H9 (cell line): Measurements from ENCODE around the gene KLHDC3. TPM values are rescaled to one million over a fixed set of nuclear protein-coding genes. Genes with fewer than 3 reads are reported as not detected.

Source experiments
- DNase-seq: peaks from one replicate; pipeline ENCODE4 v3.0.0-alpha.2; 2017
- H2AFZ ChIP-seq: one replicate; pipeline ENCODE4 v1.6.1; 2013; ENCODE audit warnings: mild to moderate bottlenecking, low read length, control low read depth, moderate library complexity
- H2AK5ac ChIP-seq: 2 replicates; pipeline ENCODE4 v1.6.1; 2013; ENCODE audit warnings: low read length, control low read depth, mixed read lengths; ENCODE audit not compliant: insufficient read length
- H2BK120ac ChIP-seq: one replicate; pipeline ENCODE4 v1.6.1; 2013; ENCODE audit warnings: low read depth, mild to moderate bottlenecking, low read length, control low read depth, inconsistent platforms; ENCODE audit not compliant: poor library complexity, severe bottlenecking
- H2BK12ac ChIP-seq: 2 replicates; pipeline ENCODE4 v1.6.1; 2013; ENCODE audit warnings: low read length, control low read depth, mixed read lengths, low read depth; ENCODE audit not compliant: insufficient read length
- H2BK15ac ChIP-seq: 2 replicates; pipeline ENCODE4 v1.6.1; 2013; ENCODE audit warnings: low read depth, low read length, control low read depth
- H2BK20ac ChIP-seq: one replicate; pipeline ENCODE4 v1.6.1; 2013; ENCODE audit warnings: low read depth, mild to moderate bottlenecking, low read length, control low read depth, inconsistent platforms; ENCODE audit not compliant: poor library complexity, severe bottlenecking
- H2BK5ac ChIP-seq: 2 replicates; pipeline ENCODE4 v1.6.1; 2013; ENCODE audit warnings: low read length, control low read depth, mixed read lengths; ENCODE audit not compliant: insufficient read length
- H3K14ac ChIP-seq: 2 replicates; pipeline ENCODE4 v1.6.1; 2013; ENCODE audit warnings: low read length, control low read depth; ENCODE audit not compliant: insufficient read depth
- H3K18ac ChIP-seq: 2 replicates; pipeline ENCODE4 v1.6.1; 2013; ENCODE audit warnings: low read depth, mild to moderate bottlenecking, mixed read lengths, low read length, control low read depth; ENCODE audit not compliant: insufficient read length
- H3K23ac ChIP-seq: 2 replicates; pipeline ENCODE4 v1.6.1; 2013; ENCODE audit warnings: low read length, control low read depth, mixed read lengths, low read depth; ENCODE audit not compliant: insufficient read length
- H3K23me2 ChIP-seq: 2 replicates; pipeline ENCODE4 v1.6.1; 2013; ENCODE audit warnings: low read depth, mild to moderate bottlenecking, mixed read lengths, low read length, control low read depth; ENCODE audit not compliant: insufficient read length, poor library complexity, severe bottlenecking
- H3K27ac ChIP-seq: 2 replicates; pipeline ENCODE4 v1.5.1; 2013; ENCODE audit warnings: low read length, control low read depth, mixed read lengths, low read depth; ENCODE audit not compliant: insufficient read length
- H3K27me3 ChIP-seq: 2 replicates; pipeline ENCODE4 v1.6.1; 2013; ENCODE audit warnings: low read length, control low read depth, inconsistent platforms; ENCODE audit not compliant: insufficient read depth
- H3K4ac ChIP-seq: 2 replicates; pipeline ENCODE4 v1.6.1; 2013; ENCODE audit warnings: low read depth, mild to moderate bottlenecking, control low read depth, inconsistent platforms, low read length, moderate library complexity
- H3K4me1 ChIP-seq: 2 replicates; pipeline ENCODE4 v1.6.1; 2013; ENCODE audit warnings: low read length, control low read depth, inconsistent platforms; ENCODE audit not compliant: insufficient read depth
- H3K4me2 ChIP-seq: 2 replicates; pipeline ENCODE4 v1.6.1; 2013; ENCODE audit warnings: low read length, control low read depth, mixed read lengths; ENCODE audit not compliant: insufficient read length, insufficient read depth
- H3K56ac ChIP-seq: 2 replicates; pipeline ENCODE4 v1.6.1; 2013; ENCODE audit warnings: low read depth, mild to moderate bottlenecking, mixed read lengths, low read length, control low read depth; ENCODE audit not compliant: insufficient read length
- H3K79me1 ChIP-seq: 2 replicates; pipeline ENCODE4 v1.6.1; 2013; ENCODE audit warnings: low read depth, mild to moderate bottlenecking, moderate library complexity, low read length, control low read depth, inconsistent platforms; ENCODE audit not compliant: insufficient read depth, poor library complexity, severe bottlenecking
- H3K79me2 ChIP-seq: 2 replicates; pipeline ENCODE4 v1.6.1; 2013; ENCODE audit warnings: low read length, control low read depth, inconsistent platforms; ENCODE audit not compliant: insufficient read depth
- H3K9ac ChIP-seq: 2 replicates; pipeline ENCODE4 v1.6.1; 2013; ENCODE audit warnings: low read length, control low read depth, mixed read lengths; ENCODE audit not compliant: insufficient read length; ENCODE audit errors: extremely low read depth
- H3K9me3 ChIP-seq: one replicate; pipeline ENCODE4 v1.6.1; 2013; ENCODE audit warnings: low read depth, low read length, inconsistent platforms; ENCODE audit not compliant: control insufficient read depth
- H3T11ph ChIP-seq: one replicate; pipeline ENCODE4 v1.6.1; 2013; ENCODE audit warnings: mild to moderate bottlenecking, low read length, control low read depth, inconsistent platforms
- H4K20me1 ChIP-seq: one replicate; pipeline ENCODE4 v1.6.1; 2013; ENCODE audit not compliant: control insufficient read depth, insufficient read length, insufficient read depth
- H4K5ac ChIP-seq: 2 replicates; pipeline ENCODE4 v1.6.1; 2013; ENCODE audit warnings: low read depth, mild to moderate bottlenecking, mixed read lengths, low read length, control low read depth; ENCODE audit not compliant: insufficient read length
- H4K8ac ChIP-seq: replicated peaks from 2 replicates; pipeline ENCODE4 v1.6.1; 2013; ENCODE audit warnings: low read length, control low read depth, mixed read lengths, low read depth; ENCODE audit not compliant: insufficient read length
- H4K91ac ChIP-seq: 2 replicates; pipeline ENCODE4 v1.6.1; 2013; ENCODE audit warnings: low read depth, mild to moderate bottlenecking, moderate library complexity, mixed read lengths, low read length, control low read depth; ENCODE audit not compliant: insufficient read length
- H3K27ac Mint-ChIP-seq, 3 experiments: 2 replicates in 2 of 3; 3 replicates in 1 of 3; pipeline ENCODE4 v1.8.0; 2020 to 2021; ENCODE audit warnings: mixed read lengths in 3 of 3, mild to moderate bottlenecking in 1 of 3, moderate library complexity in 1 of 3
- H3K27me3 Mint-ChIP-seq: 2 replicates; pipeline ENCODE4 v1.8.0; 2021; ENCODE audit warnings: low read depth, mild to moderate bottlenecking, moderate library complexity, mixed read lengths
- H3K36me3 Mint-ChIP-seq, 3 experiments: 2 replicates in 2 of 3; 3 replicates in 1 of 3; pipeline ENCODE4 v1.8.0; 2020 to 2021; ENCODE audit warnings: low read depth in 3 of 3, mixed read lengths in 3 of 3; ENCODE audit not compliant: insufficient read depth in 1 of 3
- H3K4me1 Mint-ChIP-seq, 2 experiments: 2 replicates each; pipeline ENCODE4 v1.8.0; 2020; ENCODE audit warnings: mixed read lengths in 2 of 2
- H3K4me3 Mint-ChIP-seq, 2 experiments: 2 replicates in 1 of 2; 3 replicates in 1 of 2; pipeline ENCODE4 v1.8.0; 2020 to 2021; ENCODE audit warnings: mild to moderate bottlenecking in 2 of 2, mixed read lengths in 2 of 2, moderate library complexity in 1 of 2
- H3K9me3 Mint-ChIP-seq, 2 experiments: 2 replicates in 1 of 2; 3 replicates in 1 of 2; pipeline ENCODE4 v1.8.0; 2020; ENCODE audit warnings: mild to moderate bottlenecking in 2 of 2, mixed read lengths in 2 of 2, moderate library complexity in 1 of 2
- WGBS: extraction: QIAGEN DNeasy Blood & Tissue Kit; methylation state at CpG from one replicate; pipeline ENCODE4 v1.1.7; 2013; ENCODE audit warnings: missing lambda C conversion rate, low lambda C conversion rate, mixed read lengths; ENCODE audit not compliant: insufficient read length; ENCODE audit errors: extremely low coverage; 5-methylcytosine and 5-hydroxymethylcytosine counted together
- total RNA-seq: library from RNA; stranded (reverse); gene quantifications from 2 replicates; pipeline ENCODE4 v1.2.1, GENCODE V29; 2021
- TF ChIP-seq, protein P1 (sequence below): fragments of 200-600 bp; sonication (generic); conservative IDR thresholded peaks from 3 replicates; pipeline ENCODE4 v1.8.0; 2021; ENCODE audit warnings: antibody characterized with exemption, mild to moderate bottlenecking

The KLHDC3 gene
- total RNA-seq, 1 experiment from 2014 or later: 146 TPM

DNA sequence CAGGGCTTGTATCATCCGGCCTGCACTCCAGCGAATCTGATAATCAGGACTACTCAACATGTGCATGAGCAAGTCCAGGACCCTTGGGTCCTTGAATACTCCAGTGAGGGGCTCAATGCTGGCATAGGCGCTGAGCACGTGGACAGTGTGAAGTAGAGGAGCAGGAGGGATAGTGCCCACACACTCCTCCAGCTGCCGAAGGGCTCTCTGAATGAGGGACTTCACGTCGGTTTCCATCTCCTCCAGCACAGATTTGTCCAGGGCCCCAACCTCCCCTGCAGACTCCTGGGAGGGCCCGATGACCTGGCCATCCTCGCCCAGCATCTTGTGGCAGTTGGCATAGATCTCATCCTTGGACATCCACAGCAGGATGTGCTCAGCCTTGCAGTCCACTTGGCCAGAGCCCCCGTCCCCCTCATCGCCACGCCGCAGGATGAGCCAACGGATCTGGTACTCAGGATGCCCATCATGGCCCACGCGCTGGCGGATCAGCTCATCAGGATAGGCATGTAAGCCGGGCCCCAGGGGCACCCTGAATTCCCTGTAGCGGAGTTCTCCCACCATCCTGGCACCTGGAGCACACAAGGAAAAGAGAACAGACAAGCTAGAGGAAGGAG is 38.3 kb downstream of the KLHDC3 start:
- Histone ChIP-seq H2BK20ac (no peak overlapping the region), H3K23ac (no peak overlapping the region), H3K9me3 (no peaks in the 10 kb centered on the region), H3K9ac (no peak overlapping the region), H2AFZ (no peak overlapping the region), H2BK15ac (no peak overlapping the region), H2BK5ac (no peak overlapping the region), H3K23me2 (peaks cover 7% of the 10 kb centered on the region), H4K20me1 (no peaks in the 10 kb centered on the region), H3K4ac (no peak overlapping the region), H3K56ac (no peak overlapping the region), H3K79me2 (no peaks in the 10 kb centered on the region), H3K27ac (no peak overlapping the region), H3K14ac (no peak overlapping the region; the same call in 1 of the 2 replicates), H3K18ac (no peak overlapping the region), H3K4me1 (no peaks in the 10 kb centered on the region), H2BK120ac (no peak overlapping the region), H4K8ac (no peak overlapping the region), H3K27me3 (no peaks in the 10 kb centered on the region), H3K79me1 (no peaks in the 10 kb centered on the region), H2BK12ac (no peak overlapping the region), H3T11ph (no peak overlapping the region), H4K5ac (no peak overlapping the region), H4K91ac (no peak overlapping the region), H3K4me2 (peak overlapping the region; percentile 52), H2AK5ac (no peak overlapping the region)
- H3K4me1 Mint-ChIP-seq: peaks cover 23 to 25% of the 10 kb centered on the region in 2 experiments
- peaks cover 0 to 3% of the 10 kb centered on the region in 2 experiments; a peak in 1 of 5 replicates for H3K9me3 Mint-ChIP-seq
- WGBS: no CpG with 5 or more reads among the region's 19 CpGs
- H3K36me3 Mint-ChIP-seq: peaks cover 27 to 59% (median 56%) of the 10 kb centered on the region in 3 experiments
- TF ChIP-seq, protein P1, sequence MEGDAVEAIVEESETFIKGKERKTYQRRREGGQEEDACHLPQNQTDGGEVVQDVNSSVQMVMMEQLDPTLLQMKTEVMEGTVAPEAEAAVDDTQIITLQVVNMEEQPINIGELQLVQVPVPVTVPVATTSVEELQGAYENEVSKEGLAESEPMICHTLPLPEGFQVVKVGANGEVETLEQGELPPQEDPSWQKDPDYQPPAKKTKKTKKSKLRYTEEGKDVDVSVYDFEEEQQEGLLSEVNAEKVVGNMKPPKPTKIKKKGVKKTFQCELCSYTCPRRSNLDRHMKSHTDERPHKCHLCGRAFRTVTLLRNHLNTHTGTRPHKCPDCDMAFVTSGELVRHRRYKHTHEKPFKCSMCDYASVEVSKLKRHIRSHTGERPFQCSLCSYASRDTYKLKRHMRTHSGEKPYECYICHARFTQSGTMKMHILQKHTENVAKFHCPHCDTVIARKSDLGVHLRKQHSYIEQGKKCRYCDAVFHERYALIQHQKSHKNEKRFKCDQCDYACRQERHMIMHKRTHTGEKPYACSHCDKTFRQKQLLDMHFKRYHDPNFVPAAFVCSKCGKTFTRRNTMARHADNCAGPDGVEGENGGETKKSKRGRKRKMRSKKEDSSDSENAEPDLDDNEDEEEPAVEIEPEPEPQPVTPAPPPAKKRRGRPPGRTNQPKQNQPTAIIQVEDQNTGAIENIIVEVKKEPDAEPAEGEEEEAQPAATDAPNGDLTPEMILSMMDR: no peak
- H3K27ac Mint-ChIP-seq: peak overlapping the region; percentile 88 to 98 (median 92); a peak in 4 of 7 replicates
- peak; percentile 21 for DNase-seq
- H3K4me3 Mint-ChIP-seq: peak overlapping the region; percentile 94
- no peaks in the 10 kb centered on the region; the same call in 1 of the 2 replicates for H3K27me3 Mint-ChIP-seq
